NCI-H2107 (cell line): ENCODE results near the gene RANBP1.

ENCODE experiments used
- DNase-seq: peaks from one replicate; lab custom pipeline; 2025; lab: John Stamatoyannopoulos, UW

The RANBP1 gene

DNA sequence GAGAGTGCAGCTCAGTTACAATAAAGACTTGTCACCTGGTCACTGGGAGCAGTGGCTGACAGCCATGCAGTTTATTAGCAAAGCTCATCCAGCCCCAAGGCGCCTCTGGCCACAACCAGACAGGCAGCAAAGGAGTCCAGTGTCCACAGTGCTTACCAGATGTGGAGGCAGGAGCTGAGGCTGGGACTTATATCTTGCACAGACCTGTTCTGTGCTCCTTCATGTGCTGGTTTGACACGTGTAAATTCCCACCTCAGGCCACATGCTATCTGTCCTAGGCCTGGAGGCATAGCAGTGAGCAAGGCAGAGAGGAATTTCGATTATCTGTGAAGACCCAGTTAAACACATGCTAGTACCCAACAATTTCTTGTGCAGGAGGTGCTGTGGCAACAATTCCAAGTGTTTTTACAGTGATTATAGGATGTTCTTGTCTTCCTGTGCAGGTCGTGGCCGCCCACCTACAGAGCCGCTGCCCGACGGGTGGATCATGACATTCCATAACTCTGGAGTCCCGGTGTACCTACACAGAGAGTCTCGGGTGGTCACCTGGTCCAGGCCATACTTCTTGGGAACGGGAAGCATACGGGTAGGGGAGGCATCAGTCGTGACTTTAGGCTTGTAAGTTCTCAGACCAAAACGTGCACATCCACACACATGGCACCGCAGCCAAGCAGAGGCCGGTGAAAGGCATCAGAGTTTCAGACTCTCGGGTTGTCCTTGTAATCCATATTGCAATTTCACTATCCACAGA is 26.5 kb upstream of the RANBP1 start:
- no peak for DNase-seq

GRCh38 chr22:20089977-20090729 is 25.8 kb upstream of the RANBP1 start:
- DNase-seq: no peak

GRCh38 chr22:20090730-20091240 is 25.1 kb upstream of the RANBP1 start:
- no peak for DNase-seq

DNA sequence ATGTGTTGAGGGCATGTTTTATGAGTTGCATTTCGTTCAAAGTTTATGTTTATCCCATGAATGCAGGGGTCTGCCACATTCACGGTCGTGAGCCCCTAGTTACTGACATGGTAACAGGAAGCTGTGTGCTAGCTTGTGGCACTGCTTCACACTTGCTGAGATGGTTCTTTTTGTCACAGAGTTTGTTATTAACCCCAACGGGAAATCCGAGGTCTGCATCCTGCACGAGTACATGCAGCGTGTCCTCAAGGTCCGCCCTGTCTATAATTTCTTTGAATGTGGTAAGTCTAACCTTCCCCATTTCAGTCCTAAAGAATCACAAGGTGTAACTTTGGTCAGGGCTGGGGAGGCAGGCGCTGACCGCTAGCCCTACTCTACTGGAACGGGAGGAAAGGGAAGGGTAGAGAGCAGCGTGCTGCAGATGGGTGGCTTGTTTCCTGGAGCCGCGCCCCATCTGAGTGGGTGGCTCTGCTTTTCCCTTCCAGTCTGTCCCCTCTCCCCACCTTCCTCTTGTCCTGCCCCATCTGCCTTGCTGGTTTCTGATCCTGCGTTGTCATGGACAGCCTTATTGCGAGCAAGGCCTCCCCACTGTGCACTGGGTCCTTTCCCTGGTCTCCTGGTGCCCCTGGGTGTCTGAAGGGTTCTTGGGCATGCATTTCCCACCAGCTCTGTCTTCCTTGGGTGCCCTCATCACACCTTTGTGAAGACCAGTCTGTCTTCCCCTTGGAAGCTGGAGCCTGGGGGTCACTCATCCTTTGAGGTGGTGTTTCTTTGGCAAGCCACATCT is 24.0 kb upstream of the RANBP1 start:
- no peak for DNase-seq

DNA sequence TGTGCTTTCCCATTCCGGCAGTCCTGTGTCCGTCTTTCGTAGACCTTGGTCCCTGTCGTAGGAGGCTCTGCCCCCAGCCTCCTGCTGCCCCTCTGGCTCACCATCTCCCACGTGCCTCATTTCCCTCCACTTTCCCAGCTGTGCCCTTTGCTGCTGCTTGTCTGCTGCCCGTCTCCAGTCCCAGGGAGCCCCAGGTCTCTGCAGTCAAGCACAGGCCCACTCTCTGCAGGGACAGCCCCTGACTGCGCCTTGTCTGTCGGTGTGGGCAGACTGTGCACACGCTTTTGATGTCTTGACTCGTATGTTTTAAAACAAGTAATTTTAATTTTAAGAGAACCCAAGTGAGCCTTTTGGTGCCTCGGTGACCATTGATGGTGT is 23.4 kb upstream of the RANBP1 start:
- no peak for DNase-seq

DNA sequence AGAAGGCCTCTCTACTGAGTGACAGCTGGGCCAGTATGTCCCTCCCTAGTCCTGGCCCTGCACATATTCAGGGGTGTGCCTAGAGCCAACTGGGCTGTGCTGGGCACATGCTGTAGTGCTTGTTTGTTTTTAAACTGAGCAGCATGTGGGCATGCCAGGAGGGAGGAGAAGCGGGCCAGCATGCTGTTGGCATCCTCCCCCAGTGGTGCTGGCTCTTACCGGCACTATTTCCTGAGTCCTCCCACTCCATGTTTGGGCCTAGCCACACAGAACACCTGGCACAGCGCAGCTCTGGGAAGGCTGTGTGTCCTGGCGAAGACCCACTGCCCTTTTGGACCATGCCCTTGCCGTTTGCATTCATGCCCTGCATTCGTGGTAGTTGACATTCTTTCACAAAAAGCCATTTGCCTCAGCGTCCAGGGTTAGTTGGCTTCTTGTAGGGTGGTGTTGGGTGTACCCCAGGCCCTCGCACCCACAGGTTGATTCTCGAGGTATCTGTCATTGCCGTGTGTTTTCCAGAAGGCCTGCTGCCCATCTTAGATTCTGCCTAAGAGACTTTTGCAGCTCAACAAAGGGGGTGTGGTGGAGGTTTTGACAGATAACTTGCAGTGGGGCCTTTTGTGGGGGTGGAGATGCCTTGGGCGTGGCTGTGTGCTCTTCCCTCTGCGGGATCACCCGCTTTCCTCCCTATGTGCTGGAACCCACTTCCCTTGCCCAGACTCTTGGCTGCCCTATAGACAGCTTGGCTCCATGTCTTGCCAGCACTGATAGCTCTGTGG is 22.3 kb upstream of the RANBP1 start:
- no peak for DNase-seq

GRCh38 chr22:20094197-20094807 is 21.6 kb upstream of the RANBP1 start:
- no peak for DNase-seq

GRCh38 chr22:20095521-20095920 is 20.4 kb upstream of the RANBP1 start:
- no peak for DNase-seq

GRCh38 chr22:20096574-20097420 is 19.1 kb upstream of the RANBP1 start:
- DNase-seq: no peak

GRCh38 chr22:20099099-20099711 is 16.7 kb upstream of the RANBP1 start:
- DNase-seq: no peak

DNA sequence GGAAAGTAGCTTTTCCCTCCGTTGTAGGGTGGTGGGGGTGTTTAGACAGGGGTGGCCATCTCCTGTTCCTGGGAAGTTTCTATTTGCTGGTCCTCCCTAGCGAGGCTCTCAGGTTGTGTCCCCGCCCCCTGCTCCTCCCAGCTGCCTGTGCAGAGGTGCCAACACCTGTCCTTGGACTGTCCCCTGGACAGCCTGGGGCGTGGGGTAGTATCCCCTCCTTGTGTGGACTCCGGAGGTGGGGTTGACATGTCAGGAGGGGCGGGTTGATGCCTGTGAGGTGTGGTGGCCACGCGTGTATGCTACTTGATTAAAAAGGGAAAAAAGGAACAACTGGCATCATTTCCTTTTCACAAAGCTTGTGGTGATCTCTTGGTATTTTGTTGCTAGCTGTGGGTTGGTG is 14.3 kb upstream of the RANBP1 start:
- no peak for DNase-seq

GRCh38 chr22:20102203-20102780 is 13.6 kb upstream of the RANBP1 start:
- no peak for DNase-seq

GRCh38 chr22:20105456-20106204 is 10.3 kb upstream of the RANBP1 start:
- DNase-seq: no peak

DNA sequence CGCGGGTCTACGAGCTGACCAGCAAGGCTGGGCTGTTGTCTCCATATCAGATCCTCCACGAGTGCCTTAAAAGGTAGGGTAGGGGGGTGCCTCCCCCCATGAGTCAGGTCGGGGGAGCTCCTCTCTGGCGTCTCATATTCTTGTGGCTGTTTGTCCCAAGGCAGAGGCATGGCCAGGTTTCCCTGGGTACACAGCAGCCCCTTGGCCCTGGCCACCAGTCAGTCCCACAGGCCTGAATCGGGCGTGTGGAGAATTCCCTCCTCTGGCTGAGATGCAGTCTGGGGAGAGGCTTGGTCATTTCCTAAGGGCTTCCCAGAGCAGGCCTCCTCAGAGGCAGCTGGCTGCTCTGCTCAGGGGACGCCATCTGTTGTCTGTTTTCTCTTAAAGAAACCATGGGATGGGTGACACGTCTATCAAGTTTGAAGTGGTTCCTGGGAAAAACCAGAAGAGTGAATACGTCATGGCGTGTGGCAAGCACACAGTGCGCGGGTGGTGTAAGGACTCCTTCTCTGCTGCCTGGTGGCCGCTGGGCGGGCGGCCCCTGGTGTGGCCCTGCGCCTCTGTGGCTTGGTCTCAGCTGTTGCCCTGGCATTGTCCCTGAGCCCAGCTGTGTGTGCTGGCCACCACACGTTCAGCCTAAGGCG is 9.6 kb upstream of the RANBP1 start:
- DNase-seq: no peak

- no peak for DNase-seq
Measured at GRCh38 chr22:20106849-20107237, 9.1 kb upstream of the RANBP1 start.

GRCh38 chr22:20107471-20107901 is 8.4 kb upstream of the RANBP1 start:
- DNase-seq: no peak

- DNase-seq: no peak
Measured at GRCh38 chr22:20107951-20108756, 7.8 kb upstream of the RANBP1 start.
